NCI-H1048 (cell line): ENCODE results near the gene OGFOD3.
"Not testable (repeated sequence)": the region's sequence is repeated elsewhere in the genome, so short reads cannot be mapped to it uniquely, and the experiment has no call there.

Source experiments
- DNase-seq: peaks from one replicate; lab custom pipeline; 2025; lab: John Stamatoyannopoulos, UW

OGFOD3 gene

DNA sequence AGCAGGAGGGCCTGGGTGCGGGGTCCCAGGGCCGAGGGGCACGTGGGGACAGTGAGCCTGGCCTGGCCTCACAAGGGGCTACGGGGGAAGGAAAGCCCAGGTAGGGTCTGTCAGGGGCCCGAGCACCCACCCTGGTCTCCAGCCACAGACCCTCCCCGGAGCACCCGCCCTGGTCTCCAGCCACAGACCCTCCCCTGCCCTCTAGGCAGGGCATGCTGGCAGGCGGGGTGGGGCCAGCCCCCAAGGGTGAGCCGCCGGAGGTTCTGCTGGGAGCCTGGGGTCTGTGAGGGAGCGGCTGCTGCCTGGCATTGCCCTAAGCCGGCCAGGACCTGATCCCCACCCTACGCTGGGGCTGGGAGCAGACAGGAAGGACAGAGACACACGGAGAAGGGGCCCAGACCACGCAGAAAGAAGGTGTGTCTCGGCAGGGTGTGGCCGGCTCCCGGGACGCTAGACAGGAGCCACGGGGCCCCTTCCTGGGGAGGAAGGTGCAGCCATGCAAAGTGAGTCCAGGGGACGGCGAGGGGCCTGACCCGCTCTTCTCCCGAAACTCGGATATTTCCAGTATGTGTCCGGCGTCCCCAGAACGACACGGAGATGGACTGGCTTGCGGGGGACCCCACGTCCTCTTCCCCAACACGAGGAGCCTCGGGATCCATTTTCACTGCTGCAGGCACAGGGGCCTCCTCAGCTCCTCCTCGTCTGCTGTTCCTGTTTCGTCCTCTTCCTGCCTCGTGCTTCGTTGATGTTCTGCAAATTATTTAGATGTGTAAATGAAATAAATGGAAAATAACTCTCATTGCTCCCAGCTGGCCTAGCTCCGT lies 31.3 kb downstream of the OGFOD3 start:
- DNase-seq, result no peak

GRCh38 chr17:82386255-82386831 lies 32.0 kb downstream of the OGFOD3 start:
- no peak for DNase-seq

- no peak for DNase-seq
Observed at GRCh38 chr17:82385559-82386254, 32.7 kb downstream of the OGFOD3 start.

GRCh38 chr17:82384730-82385481 lies 33.5 kb downstream of the OGFOD3 start:
- no peak for DNase-seq

GRCh38 chr17:82384051-82384729 lies 34.2 kb downstream of the OGFOD3 start:
- no peak for DNase-seq

- no peak for DNase-seq
Observed at GRCh38 chr17:82383411-82383810, 35.0 kb downstream of the OGFOD3 start.

DNA sequence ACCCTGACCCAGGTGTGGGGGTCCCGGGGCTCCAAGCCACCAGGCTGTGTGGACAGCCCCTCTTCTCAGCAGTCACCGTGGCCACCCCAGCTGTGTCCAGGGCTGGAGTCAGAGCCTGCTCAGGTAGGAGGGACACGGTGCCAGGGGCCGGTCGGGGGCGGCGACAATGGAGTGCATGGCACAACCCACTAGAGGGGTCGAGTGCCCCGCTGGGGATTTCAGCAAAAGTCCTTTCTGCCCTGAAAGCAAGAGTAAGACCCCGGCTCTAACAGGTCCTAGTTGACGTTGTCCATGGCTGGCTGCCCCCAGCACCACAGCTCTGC lies 35.5 kb downstream of the OGFOD3 start:
- no peak for DNase-seq

DNA sequence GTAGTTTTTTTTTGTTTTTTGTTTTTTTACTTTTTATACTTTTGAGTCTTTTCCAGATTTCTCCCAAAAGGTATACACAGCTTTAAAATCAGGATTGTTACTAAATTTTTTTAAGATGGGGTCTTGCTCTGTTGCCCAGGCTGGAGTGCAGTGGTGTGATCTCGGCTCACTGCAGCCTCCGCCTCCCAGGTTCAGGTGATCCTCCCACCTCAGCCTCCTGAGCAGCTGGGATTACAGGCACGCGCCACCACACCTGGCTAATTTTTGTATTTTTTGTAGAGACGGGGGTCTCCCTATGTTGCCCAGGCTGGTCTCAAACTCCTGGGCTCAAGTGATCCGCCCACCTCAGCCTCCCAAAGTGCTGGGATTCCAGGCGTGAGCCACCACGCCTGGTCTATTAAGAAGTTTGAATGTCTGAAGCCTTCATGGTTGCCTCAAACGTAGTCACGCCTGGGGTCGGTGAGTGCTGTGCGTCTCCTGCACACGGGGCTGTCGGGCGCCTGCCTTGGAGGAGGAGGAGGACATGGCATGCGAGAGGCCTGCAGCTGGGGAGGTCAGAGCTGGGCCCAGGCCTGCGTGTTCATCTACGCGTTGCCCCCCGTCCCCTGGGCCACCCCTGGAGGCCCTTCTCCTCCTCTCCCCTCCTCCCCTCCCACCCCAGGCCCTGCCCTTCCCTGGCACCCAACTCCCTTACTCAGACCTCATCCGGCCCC lies 36.0 kb downstream of the OGFOD3 start:
- not testable (repeated sequence) for DNase-seq

GRCh38 chr17:82381703-82382009 lies 36.7 kb downstream of the OGFOD3 start:
- not testable (repeated sequence) for DNase-seq

- DNase-seq, result no peak
Observed at GRCh38 chr17:82380860-82381702, 37.3 kb downstream of the OGFOD3 start.

GRCh38 chr17:82378741-82379021 lies 39.7 kb downstream of the OGFOD3 start:
- DNase-seq, result no peak

- no peak for DNase-seq
Observed at GRCh38 chr17:82377924-82378740, 40.3 kb downstream of the OGFOD3 start.

DNA sequence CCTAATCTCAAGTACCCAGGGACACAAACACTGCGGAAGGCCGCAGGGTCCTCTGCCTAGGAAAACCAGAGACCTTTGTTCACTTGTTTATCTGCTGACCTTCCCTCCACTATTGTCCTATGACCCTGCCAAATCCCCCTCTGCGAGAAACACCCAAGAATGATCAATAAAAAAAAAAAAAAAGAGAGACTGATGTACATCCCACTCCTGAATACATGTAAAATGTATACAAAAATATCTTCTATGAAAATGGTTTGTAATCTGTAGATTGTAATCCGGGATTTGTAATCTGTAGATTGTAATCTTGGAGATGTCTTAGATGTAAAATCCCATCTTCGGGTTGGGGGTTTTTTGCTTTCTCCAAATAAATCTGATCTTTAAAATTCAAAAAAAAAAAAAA lies 41.1 kb downstream of the OGFOD3 start:
- not testable (repeated sequence) for DNase-seq

DNA sequence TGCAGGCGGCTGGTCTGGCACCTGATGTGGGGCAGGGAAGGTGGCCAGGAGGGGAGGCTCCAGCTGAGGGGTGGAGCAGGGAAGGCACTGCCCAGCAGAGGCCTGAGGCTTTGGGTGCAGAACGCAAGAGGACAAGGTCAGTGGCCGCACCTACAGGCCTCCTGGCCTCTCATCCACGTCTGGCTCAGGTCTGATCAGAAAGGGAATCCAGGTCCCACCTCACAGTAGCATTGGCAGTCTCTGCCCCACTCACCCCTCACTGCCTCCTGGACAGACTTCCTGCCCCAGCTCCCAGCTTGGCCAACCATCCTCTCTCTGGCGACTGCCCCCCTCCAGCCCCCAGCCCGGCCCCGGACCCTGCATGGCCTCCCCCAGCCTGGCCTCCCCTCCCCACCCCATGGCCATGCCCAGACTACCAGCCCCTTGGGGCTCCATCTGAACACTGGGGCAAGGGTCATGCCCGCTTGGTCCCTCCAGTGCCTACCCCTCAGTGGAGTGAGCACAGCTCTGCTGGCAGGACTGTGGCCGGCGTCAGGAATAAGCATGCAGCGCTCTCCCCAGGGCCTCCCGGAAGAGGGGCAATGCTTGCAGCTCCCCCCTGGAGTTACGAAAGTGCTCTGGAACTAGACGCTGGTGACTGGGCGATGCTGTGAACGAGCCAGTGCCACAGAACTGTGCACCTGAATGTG lies 42.2 kb downstream of the OGFOD3 start:
- DNase-seq, result no peak

GRCh38 chr17:82375359-82376041 lies 42.9 kb downstream of the OGFOD3 start:
- DNase-seq, result no peak

DNA sequence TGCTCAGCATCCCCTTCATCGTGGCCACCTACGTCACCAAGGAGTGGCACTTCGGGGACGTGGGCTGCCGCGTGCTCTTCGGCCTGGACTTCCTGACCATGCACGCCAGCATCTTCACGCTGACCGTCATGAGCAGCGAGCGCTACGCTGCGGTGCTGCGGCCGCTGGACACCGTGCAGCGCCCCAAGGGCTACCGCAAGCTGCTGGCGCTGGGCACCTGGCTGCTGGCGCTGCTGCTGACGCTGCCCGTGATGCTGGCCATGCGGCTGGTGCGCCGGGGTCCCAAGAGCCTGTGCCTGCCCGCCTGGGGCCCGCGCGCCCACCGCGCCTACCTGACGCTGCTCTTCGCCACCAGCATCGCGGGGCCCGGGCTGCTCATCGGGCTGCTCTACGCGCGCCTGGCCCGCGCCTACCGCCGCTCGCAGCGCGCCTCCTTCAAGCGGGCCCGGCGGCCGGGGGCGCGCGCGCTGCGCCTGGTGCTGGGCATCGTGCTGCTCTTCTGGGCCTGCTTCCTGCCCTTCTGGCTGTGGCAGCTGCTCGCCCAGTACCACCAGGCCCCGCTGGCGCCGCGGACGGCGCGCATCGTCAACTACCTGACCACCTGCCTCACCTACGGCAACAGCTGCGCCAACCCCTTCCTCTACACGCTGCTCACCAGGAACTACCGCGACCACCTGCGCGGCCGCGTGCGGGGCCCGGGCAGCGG lies 43.6 kb downstream of the OGFOD3 start:
- no peak for DNase-seq

DNA sequence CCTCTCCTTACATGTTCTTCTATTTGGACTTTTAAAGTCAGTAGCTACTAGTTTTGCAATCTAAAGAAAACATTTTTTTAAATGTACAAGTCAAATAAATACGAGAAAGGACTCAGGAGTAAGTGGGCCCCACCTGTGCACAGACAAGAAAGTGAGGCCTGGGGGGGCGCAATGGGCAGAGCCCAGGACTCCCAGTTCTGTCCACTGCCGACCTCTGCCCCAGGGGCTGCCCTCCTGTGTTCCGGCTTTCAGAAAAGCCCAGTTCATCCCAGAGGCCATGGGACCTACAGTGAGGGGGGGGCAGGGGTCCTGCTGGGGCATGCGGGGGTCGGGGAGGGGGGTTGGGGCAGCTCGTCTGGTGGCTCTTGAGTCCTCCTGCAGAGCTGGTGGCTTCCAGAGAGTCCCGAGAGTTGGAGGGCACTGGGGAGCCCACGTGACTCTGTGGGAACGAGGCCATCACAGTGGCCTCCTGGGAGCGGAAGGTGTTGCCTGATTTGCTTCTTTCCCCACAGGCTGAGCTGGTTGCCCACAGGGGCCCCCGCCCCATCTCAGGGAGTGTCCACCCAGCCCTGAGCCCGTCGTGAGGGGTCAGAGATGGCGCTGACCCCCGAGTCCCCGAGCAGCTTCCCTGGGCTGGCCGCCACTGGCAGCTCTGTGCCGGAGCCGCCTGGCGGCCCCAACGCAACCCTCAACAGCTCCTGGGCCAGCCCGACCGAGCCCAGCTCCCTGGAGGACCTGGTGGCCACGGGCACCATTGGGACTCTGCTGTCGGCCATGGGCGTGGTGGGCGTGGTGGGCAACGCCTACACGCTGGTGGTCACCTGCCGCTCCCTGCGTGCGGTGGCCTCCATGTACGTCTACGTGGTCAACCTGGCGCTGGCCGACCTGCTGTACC lies 44.4 kb downstream of the OGFOD3 start:
- DNase-seq, result no peak
